ENCODE measurements around the gene SDF2L1.
"Not testable (repeated sequence)": the region's sequence is repeated elsewhere in the genome, so short reads cannot be mapped to it uniquely, and the experiment has no call there.

SDF2L1 gene

DNA sequence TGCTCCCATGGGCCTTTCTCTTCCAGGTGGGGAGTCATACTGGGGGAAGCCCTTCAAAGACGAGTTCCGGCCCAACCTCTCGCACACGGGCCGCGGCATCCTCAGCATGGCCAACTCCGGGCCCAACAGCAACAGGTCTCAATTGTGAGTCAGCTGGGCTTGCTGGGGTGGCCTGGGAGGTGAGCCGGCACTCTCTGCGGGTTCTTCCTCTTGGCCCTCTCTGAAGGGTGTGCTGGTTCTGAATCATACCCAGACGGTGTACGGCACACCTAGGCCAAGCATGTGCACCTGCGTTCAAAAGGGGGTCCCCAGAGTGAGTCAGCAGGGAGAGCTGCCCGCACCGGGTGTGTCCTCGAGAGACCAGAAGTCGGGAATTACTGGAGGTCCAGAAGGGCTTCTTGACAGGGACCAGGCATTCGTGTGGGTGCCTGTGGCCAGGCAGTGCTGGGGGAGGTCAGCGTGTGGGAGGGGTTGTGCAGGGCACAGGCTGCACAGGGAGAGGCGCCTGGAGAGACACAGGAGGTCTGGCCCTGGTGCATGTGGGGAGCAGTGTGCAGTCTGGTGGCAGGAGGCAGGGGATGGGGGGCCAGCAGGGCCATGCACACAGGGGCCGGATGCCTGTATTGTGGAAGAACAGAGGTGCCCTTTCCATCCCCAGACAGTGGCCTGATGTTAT is 46.7 kb downstream of the SDF2L1 start:
- DNase-seq, result no peak

DNA sequence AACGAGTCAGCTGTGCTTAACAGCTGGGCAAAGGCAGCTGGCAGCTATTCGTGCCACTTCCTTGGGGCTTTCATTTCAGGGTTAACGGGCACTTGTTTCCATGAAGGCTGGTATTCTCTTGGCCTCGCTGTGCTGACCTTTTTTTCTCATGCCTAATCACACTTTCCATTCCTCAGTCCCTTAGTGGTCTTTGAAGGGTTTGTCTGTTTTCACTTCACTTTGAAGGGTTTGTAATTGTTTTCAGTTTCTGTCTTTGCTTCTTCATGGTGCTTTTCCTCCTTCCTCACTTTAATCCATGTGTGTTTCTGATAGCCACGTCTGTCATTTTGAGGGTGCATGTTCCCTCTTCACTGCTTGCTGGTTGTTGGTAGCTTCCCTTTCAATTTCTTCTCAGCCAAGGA is 48.3 kb downstream of the SDF2L1 start:
- DNase-seq, result no peak

DNA sequence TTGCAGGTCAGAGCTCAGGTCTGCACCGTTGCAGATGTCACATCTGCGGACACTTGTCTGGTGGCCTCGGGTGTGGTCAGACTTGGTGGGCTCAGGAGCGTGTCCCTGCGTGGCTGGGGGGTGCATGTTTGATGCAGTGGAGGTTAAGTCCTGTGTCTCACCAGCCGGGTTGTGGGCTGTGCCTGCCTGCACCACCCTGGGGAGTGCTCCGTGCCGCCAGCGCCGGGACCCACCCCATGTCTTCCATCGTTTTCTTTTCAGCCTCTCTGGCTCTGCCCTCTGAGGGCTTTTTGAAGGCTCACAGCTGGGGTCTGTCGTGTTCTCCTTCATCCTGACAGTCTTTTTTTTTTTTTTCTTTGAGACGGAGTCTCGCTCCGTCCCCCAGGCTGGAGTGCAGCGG is 49.7 kb downstream of the SDF2L1 start:
- DNase-seq, result no peak

DNA sequence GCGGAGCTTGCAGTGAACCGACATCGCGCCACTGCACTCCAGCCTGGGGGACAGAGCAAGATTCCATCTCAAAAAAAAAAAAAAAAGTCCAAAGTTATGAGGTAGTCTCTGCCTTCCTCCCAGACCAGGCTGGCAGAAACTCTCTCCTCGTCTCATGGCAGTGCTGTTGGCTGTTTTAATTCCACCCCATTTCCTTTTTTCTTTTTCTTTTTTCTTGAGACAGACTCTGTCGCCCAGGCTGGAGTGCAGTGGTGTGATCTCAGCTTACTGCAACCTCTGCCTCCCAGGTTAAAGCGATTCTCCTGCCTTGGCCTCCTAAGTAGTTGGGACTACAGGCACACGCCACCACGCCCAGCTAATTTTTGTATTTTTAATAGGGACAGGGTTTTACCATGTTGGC is 50.8 kb downstream of the SDF2L1 start:
- not testable (repeated sequence) for DNase-seq

DNA sequence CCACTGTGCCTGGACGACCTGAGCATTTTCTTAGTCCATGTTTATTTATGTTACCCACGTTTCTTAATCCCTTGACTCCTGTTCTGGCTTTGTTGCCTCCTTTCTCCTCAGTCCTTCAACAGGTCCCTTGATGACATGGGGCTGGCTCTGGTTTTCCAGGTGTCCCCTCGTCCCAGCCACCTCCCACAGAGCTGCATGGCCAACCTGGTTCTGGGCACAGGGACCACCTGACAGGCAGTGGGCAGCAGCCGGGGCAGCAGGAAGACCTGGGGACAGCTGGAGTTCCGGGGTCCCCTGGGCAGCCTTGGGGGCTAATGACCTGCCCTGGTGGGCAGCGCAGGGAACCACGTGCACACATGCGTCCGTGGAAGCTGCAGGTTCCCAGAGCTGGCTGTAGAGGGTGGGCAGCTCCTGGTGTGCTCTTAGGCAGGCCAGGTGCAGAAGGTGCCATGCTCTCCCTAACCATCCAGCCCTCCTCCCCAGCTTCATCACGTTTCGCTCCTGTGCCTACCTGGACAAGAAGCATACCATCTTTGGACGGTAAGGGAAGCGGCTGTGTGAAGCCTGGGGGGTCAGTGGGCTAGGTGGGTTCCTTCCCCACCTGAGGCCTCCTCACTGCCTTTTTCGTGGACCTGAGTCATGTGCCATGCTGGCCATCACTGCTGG is 51.4 kb downstream of the SDF2L1 start:
- DNase-seq, result no peak
